ENCODE measurements around the gene PIGN. TPM values are rescaled to one million over a fixed set of nuclear protein-coding genes. Genes with fewer than 3 reads are reported as not detected.

Gene PIGN
- total RNA-seq, 1 experiment from 2014 or later: 22.8 TPM

DNA sequence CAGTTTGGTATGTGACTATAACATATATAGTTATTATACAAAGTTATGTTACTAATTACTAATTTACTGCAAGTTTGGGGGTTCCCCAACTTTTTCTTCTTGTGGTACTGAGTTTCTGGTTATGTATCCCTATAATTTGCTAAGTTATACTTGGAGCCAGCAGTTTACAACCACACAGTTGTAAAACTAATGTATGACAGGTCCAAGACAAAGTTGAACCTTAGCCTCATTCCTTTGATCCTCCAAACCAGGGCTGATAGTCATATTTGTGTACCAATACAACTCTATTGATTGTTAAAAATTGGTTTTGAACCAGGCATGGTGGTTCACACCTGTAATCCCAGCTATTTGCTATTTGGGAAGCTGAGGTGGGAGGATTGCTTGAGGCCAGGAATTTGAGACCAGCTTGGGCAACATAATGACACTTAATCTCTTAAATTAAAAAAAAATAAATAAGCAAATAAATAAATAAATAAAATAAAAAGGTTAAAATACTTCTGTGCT lies 24.5 kb upstream of the PIGN start:
- POLR2A ChIA-PET: no interaction called here

DNA sequence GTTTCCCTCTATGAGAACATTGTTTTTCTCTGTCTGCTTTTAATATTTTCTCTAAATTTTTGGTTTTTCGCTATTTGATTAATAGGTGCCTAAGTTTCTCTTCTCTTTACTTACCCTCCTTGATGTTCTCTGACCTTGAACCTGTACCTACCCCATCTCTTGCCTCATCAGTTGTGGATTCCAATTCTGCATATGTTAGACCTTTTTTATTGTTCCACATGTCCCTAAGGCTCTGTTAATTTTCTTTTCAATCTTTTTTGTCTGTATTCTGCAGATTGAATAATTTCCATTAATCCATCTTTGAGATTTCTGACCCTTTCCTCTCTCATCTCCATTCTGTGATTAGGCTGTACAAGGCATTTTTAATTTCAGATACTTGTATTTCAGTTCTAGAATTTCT lies 23.3 kb upstream of the PIGN start:
- POLR2A ChIA-PET: no interaction called here
- H3K4me1 Mint-ChIP-seq (ENCODE audit: low read depth, unreplicated experiment): peaks cover 5% of the 10 kb centered on the region

More for the DNA sequence above, 24.5 kb upstream of the PIGN start:
- TF ChIP-seq, protein P1, sequence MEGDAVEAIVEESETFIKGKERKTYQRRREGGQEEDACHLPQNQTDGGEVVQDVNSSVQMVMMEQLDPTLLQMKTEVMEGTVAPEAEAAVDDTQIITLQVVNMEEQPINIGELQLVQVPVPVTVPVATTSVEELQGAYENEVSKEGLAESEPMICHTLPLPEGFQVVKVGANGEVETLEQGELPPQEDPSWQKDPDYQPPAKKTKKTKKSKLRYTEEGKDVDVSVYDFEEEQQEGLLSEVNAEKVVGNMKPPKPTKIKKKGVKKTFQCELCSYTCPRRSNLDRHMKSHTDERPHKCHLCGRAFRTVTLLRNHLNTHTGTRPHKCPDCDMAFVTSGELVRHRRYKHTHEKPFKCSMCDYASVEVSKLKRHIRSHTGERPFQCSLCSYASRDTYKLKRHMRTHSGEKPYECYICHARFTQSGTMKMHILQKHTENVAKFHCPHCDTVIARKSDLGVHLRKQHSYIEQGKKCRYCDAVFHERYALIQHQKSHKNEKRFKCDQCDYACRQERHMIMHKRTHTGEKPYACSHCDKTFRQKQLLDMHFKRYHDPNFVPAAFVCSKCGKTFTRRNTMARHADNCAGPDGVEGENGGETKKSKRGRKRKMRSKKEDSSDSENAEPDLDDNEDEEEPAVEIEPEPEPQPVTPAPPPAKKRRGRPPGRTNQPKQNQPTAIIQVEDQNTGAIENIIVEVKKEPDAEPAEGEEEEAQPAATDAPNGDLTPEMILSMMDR (IDR thresholded peaks at IDR 0.05; ENCODE audit: insufficient read depth in 1 of 2, low read depth in 1 of 2, low read length in 1 of 2, severe bottlenecking in 1 of 2, unreplicated experiment in 1 of 2): no peak
- Mint-ChIP-seq H3K27ac (ENCODE audit: unreplicated experiment) (no peak overlapping the region), H3K36me3 (ENCODE audit: insufficient read depth, unreplicated experiment) (peaks cover 5% of the 10 kb centered on the region), H3K9me3 (ENCODE audit: unreplicated experiment) (peaks cover 10% of the 10 kb centered on the region), H3K27me3 (ENCODE audit: insufficient read depth, unreplicated experiment) (no peaks in the 10 kb centered on the region), H3K4me1 (ENCODE audit: low read depth, unreplicated experiment) (peaks cover 5% of the 10 kb centered on the region), H3K4me3 (ENCODE audit: unreplicated experiment) (no peak overlapping the region)
- H3K27me3 ChIP-seq (replicated peaks; ENCODE audit: control insufficient read depth, insufficient read depth, low read length): no peaks in the 10 kb centered on the region
- no TSS peak for BruUV-seq (replicated peaks)
- H3K4me3 ChIP-seq (ENCODE audit: low read depth, low read length): no peak overlapping the region
- CTCF ChIA-PET: no interaction called here
- intact Hi-C loops (cut with micrococcal nuclease; ENCODE audit: unreplicated experiment): no loop called here
- H3K9me3 ChIP-seq: no peaks in the 10 kb centered on the region
- H3K36me3 ChIP-seq (ENCODE audit: control insufficient read depth, insufficient read depth, low read length): no peaks in the 10 kb centered on the region
- no peak for DNase-seq
- H3K4me1 ChIP-seq: no peaks in the 10 kb centered on the region

DNA sequence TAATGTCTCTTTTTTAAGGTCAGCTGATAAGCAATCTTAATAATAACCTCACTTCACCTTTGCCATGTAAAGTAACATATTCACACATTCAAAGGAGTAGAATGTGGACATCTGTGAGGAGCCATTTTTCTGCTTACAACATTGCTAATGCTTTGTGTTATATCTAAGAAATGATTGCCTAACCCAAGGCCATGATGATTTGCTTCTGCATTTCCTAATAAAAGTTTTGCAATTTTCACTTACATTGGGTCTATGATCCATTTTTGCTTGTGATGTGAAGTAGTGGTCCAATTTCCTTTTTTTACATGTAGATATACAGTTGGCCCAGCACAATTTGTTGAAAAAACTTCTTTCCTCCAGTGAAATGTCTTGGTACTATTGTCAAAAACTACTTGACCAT lies 22.2 kb upstream of the PIGN start:
- H3K9me3 Mint-ChIP-seq (ENCODE audit: unreplicated experiment): peaks cover 10% of the 10 kb centered on the region
- no peak overlapping the region for H3K4me3 Mint-ChIP-seq (ENCODE audit: unreplicated experiment)
- H3K27me3 ChIP-seq (replicated peaks; ENCODE audit: control insufficient read depth, insufficient read depth, low read length): no peaks in the 10 kb centered on the region
- H3K4me1 ChIP-seq: no peaks in the 10 kb centered on the region
- H3K4me3 ChIP-seq (ENCODE audit: low read depth, low read length): no peak overlapping the region
- H3K27me3 Mint-ChIP-seq (ENCODE audit: insufficient read depth, unreplicated experiment): no peaks in the 10 kb centered on the region
- ChIA-PET POLR2A (no interaction called here), CTCF (no interaction called here)
- no peaks in the 10 kb centered on the region for H3K9me3 ChIP-seq
- intact Hi-C loops (cut with micrococcal nuclease; ENCODE audit: unreplicated experiment): no loop called here
- H3K36me3 Mint-ChIP-seq (ENCODE audit: insufficient read depth, unreplicated experiment): peaks cover 5% of the 10 kb centered on the region
- no TSS peak for BruUV-seq (replicated peaks)
- no peak for DNase-seq
- TF ChIP-seq, protein P1 (IDR thresholded peaks at IDR 0.05; ENCODE audit: insufficient read depth in 1 of 2, low read depth in 1 of 2, low read length in 1 of 2, severe bottlenecking in 1 of 2, unreplicated experiment in 1 of 2): no peak
- H3K36me3 ChIP-seq (ENCODE audit: control insufficient read depth, insufficient read depth, low read length): no peaks in the 10 kb centered on the region
- H3K4me1 Mint-ChIP-seq (ENCODE audit: low read depth, unreplicated experiment): peaks cover 5% of the 10 kb centered on the region
- H3K27ac Mint-ChIP-seq (ENCODE audit: unreplicated experiment): no peak overlapping the region

More for the DNA sequence above, 23.3 kb upstream of the PIGN start:
- Mint-ChIP-seq H3K4me3 (ENCODE audit: unreplicated experiment) (no peak overlapping the region), H3K27me3 (ENCODE audit: insufficient read depth, unreplicated experiment) (no peaks in the 10 kb centered on the region), H3K9me3 (ENCODE audit: unreplicated experiment) (peaks cover 10% of the 10 kb centered on the region), H3K27ac (ENCODE audit: unreplicated experiment) (no peak overlapping the region), H3K36me3 (ENCODE audit: insufficient read depth, unreplicated experiment) (peaks cover 5% of the 10 kb centered on the region)
- H3K36me3 ChIP-seq (ENCODE audit: control insufficient read depth, insufficient read depth, low read length): no peaks in the 10 kb centered on the region
- H3K9me3 ChIP-seq: no peaks in the 10 kb centered on the region
- H3K27me3 ChIP-seq (replicated peaks; ENCODE audit: control insufficient read depth, insufficient read depth, low read length): no peaks in the 10 kb centered on the region
- TF ChIP-seq, protein P1 (IDR thresholded peaks at IDR 0.05; ENCODE audit: insufficient read depth in 1 of 2, low read depth in 1 of 2, low read length in 1 of 2, severe bottlenecking in 1 of 2, unreplicated experiment in 1 of 2): no peak
- CTCF ChIA-PET: no interaction called here
- no peaks in the 10 kb centered on the region for H3K4me1 ChIP-seq
- DNase-seq: no peak
- intact Hi-C loops (cut with micrococcal nuclease; ENCODE audit: unreplicated experiment): no loop called here
- no peak overlapping the region for H3K4me3 ChIP-seq (ENCODE audit: low read depth, low read length)
- BruUV-seq (replicated peaks): no TSS peak
